Activated naive CD4-positive, alpha-beta T cell treated with anti-CD3 and anti-CD28 coated beads, Interleukin-2, amount 50 U/mL, for 72 hours (primary cell): ENCODE results near the gene NAGA. TPM values are rescaled to one million over a fixed set of nuclear protein-coding genes. Genes with fewer than 3 reads are reported as not detected.
"Not testable (repeated sequence)": the region's sequence is repeated elsewhere in the genome, so short reads cannot be mapped to it uniquely, and the experiment has no call there.

Source experiments
- ATAC-seq, 2 donors: fragments of 150-1000 bp; cut with Tn5 transposase; 2 replicates each; pipeline ENCODE4 v1.10.0; 2021; ENCODE audit warnings: mild to moderate bottlenecking in 2 of 2, moderate library complexity in 2 of 2
- DNase-seq, 2 donors: peaks; one replicate each; pipeline ENCODE4 v3.0.0; 2021 to 2022; ENCODE audit warnings: low spot score in 2 of 2
- H3K27ac Mint-ChIP-seq, 2 donors: one replicate each; pipeline ENCODE4 v1.8.0; 2022; ENCODE audit warnings: mild to moderate bottlenecking in 2 of 2, mixed read lengths in 2 of 2
- H3K36me3 Mint-ChIP-seq, 2 donors: one replicate each; pipeline ENCODE4 v1.8.0; 2022; ENCODE audit warnings: mixed read lengths in 2 of 2
- H3K9me3 Mint-ChIP-seq, 2 donors: one replicate each; pipeline ENCODE4 v1.8.0; 2022; ENCODE audit warnings: mixed read lengths in 2 of 2
- total RNA-seq, 2 donors: library from RNA; stranded (reverse); gene quantifications; one replicate each; pipeline ENCODE4 v1.2.3, GENCODE V29; 2022

NAGA gene
- 10 to 100 TPM; 26.3 to 32.3 TPM for total RNA-seq

DNA sequence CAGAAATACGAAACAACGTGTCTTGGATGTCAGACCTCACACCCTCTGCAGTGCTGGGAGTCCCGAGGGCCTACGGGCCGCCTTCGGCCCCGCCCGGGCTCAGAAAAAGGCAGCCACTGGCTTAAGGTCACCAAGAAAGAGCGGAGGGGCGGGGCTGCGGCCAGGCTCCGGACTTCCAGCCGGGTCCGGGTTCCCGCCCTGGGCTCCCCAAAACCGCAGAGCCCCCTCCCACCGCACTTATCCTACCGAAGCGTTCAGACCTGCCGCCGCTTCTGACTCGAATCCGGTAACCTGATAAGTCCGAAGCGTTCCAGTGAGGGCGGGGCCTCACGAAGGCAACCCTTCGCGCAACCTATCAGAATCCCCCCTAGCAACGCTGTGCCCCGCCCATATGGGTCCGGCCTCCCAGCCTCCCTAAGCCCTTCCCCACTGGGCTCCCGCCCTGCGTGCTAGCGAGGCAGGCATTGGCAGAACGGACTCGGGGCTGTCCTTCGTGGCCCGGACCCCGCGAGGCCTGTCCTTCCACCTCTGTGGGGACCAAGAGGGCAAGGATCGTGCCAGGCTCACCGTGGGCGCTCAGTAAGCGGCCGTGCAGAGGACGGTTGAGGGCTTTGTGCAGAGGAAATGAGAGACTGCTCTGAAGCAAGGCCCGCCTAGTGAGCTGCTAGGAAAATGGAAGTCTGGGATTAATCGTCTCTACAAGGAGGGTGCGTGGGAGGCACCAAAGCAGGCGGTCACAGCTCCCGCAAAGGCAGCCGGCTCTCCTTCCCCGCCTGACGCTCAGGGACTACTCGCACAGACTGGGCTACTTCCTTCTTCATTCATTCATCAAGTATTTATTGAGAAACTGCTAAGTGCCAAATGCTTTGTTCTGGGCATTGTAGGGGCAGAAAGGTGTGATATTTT, at the start of gene NAGA:
TSS of gene NAGA (minus strand) at position 296 of the 906 bp plus-strand sequence. CDS start 515 bp downstream, outside the sequence.
- peak within 1 kb of the TSS; percentile 79 to 90 for H3K27ac Mint-ChIP-seq
- ATAC-seq (peak; percentile 93 to 98), DNase-seq (peak; percentile 93 to 95)

DNA sequence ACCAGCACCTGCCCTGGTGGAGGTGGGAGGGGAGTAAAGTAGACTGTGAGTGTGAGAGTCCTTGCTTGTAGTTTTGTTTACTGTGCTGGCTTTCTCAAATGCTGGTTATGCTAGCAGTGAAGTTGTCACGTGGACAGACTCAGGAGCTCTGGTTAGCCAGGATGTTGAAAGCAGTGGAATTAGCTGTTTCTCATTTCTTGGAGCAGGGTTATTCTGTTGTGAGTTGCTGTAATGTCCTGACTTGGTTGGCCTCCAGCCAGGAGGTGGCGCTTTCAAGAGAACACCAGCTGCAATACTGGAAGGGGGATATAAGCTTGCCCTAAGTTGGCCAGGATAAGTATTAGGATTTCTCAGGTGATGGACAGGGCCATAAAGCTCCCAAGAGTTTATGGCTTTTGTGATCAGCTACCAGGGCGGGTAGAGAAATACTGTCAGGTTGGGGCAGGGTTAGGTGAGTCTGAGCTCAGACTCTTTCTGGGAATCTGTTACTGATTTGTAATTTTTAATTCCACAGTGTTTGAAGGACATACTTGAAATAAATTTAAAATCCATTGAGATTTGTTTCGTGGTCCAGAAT, 46.3 kb upstream of the NAGA start:
- Mint-ChIP-seq H3K9me3 (peaks cover 10 to 19% of the 10 kb centered on the region in 2 donors), H3K36me3 (peaks cover 12 to 30% of the 10 kb centered on the region in 2 donors), H3K27ac (no peak overlapping the region)
- no peak for DNase-seq
- ATAC-seq, result no peak

More for the DNA sequence above, at the start of gene NAGA:
- Mint-ChIP-seq H3K9me3 (no peaks in the 10 kb centered on the region), H3K36me3 (peaks cover 7 to 11% of the 10 kb centered on the region in 2 donors)

DNA sequence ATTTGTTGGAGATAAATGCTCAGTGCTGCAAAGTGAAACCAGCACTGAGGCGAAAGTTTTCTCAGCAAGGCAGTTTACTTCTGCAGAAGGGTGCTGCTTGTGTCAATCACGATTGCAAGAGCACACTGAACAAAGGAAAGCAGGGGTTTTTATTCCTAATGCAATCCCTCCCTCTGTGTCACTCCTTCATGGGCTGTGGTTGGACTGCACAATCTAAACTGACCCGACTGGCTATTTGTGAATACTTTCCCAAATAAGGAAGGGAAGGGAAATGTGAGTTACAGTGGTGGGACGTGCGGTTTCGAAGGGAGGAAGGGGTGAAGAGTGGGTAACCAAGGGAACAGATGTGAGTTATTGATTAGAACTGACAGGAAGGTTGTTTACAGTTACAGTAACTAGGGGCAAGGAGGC, 44.8 kb upstream of the NAGA start:
- Mint-ChIP-seq H3K36me3 (peaks cover 12 to 28% of the 10 kb centered on the region in 2 donors), H3K9me3 (peaks cover 10 to 17% of the 10 kb centered on the region in 2 donors)
- H3K27ac Mint-ChIP-seq, ATAC-seq, DNase-seq: not testable (repeated sequence)

DNA sequence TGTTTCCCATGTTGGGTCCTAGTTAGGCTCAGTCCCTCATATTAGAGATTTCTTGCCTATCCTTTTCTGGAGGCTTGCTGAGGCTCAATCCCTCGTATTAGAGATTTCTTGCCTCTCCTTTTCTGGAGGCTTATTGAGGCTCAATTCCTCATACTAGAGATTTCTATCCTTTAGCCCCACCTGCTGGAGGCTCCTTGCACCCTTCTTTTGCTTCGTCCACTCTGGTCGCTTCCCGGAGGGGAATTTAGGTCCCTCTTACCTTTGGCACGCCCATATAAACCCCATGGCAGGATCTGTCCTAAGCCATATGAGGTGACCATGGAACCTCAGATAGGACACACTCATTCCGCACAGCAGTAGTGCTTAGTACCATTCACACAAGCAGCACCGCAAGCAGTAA, 44.1 kb upstream of the NAGA start:
- Mint-ChIP-seq H3K27ac (no peak overlapping the region), H3K36me3 (peaks cover 12 to 28% of the 10 kb centered on the region in 2 donors), H3K9me3 (peaks cover 10 to 17% of the 10 kb centered on the region in 2 donors)
- no peak for DNase-seq
- ATAC-seq, result no peak

DNA sequence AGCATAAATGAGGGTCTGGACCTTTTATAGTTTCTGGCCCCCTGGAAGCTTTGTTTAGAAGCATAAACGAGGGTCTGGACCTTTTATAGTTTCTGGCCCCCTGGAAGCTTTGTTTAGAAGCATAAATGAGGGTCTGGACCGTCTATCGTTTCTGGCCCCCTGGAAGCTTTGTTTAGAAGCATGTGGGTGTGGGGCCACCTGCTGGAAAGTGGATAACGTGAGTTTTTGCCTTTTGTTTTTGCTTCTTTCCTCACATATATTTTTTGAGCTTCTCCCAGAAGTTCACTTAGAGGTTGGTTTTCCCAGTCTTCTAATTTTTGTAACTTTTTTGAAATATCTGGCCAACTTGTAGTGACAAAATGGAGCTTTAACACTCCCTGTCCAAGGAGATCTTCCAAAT, 42.2 kb upstream of the NAGA start:
- H3K36me3 Mint-ChIP-seq, result peaks cover 12 to 28% of the 10 kb centered on the region in 2 donors
- not testable (repeated sequence) for ATAC-seq, DNase-seq, H3K27ac Mint-ChIP-seq
- peaks cover 10 to 17% of the 10 kb centered on the region in 2 donors for H3K9me3 Mint-ChIP-seq

- peaks cover 10 to 14% of the 10 kb centered on the region in 2 donors for H3K9me3 Mint-ChIP-seq
- no peak for ATAC-seq
- H3K36me3 Mint-ChIP-seq, result peaks cover 12 to 23% of the 10 kb centered on the region in 2 donors
- no peak overlapping the region for H3K27ac Mint-ChIP-seq
- DNase-seq, result no peak
Observed at GRCh38 chr22:42111798-42112197, 41.2 kb upstream of the NAGA start.

DNA sequence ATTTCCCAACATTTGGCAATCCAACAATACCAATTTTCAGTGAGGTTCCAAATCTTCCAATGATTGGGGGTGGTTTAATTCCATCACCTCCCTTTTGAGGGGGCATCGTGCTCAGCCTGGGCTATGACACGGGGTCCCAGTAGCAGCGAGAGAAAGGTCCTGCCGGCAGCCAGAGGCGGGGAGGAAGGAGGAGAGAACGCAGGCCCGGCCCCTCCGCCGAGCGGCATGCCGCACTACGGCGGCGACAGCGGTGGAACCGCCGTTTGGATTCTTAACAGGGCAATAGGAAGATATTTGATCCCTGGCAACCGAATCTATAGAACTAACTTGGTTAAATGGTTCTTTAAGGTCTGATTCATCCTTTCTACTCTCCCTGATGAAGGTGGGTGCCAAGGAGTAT, 38.2 kb upstream of the NAGA start:
- ATAC-seq, result no peak
- H3K36me3 Mint-ChIP-seq, result peaks cover 13 to 18% of the 10 kb centered on the region in 2 donors
- no peak overlapping the region for H3K27ac Mint-ChIP-seq
- H3K9me3 Mint-ChIP-seq, result peaks cover 8 to 13% of the 10 kb centered on the region in 2 donors
- no peak for DNase-seq

DNA sequence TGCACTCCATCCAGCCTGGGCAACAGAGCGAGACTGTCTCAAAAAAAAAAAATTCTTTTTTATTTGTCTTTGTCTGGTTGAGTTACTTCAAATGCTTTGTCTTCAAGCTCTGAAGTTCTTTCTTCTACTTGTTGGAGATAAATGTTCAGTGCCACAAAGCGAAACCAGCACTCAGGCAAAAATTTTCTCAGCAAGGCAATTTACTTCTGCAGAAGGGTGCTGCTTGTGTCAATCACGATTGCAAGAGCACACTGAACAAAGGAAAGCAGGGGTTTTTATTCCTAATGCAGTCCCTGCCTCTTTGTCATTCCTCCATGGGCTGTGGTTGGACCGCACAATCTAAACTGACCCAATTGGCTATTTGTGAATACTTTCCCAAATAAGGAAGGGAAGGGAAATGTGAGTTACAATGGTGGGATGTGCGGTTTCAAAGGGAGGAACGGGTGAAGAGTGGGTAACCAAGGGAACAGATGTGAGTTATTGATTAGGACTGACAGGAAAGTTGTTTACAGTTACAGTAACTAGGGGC, 33.8 kb upstream of the NAGA start:
- not testable (repeated sequence) for ATAC-seq, DNase-seq, H3K27ac Mint-ChIP-seq
- Mint-ChIP-seq H3K9me3 (peaks cover 8 to 16% of the 10 kb centered on the region in 2 donors), H3K36me3 (peaks cover 17 to 49% of the 10 kb centered on the region in 2 donors)

GRCh38 chr22:42101199-42101598, 30.6 kb upstream of the NAGA start:
- ATAC-seq, result no peak
- Mint-ChIP-seq H3K27ac (no peak overlapping the region), H3K36me3 (peaks cover 21 to 53% of the 10 kb centered on the region in 2 donors), H3K9me3 (peaks cover 8 to 19% of the 10 kb centered on the region in 2 donors)
- no peak for DNase-seq

DNA sequence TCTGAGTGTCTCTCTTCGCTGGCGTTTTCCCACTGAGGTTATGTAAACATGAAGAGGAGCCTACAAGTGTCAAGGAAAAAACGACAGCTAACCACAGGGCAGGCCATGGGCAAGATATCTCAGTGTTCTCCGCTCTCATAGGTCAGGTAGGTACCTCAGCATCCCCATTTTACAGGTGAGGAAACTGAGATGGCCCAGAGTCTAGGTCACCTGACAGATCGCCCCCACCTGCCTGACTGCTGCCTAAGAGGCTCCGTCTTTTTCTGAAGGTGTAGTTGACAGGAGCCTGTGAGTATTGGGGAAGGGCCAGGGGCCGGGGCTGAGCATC, 20.8 kb upstream of the NAGA start:
- Mint-ChIP-seq H3K27ac (peak overlapping the region; percentile 74 to 100), H3K9me3 (no peaks in the 10 kb centered on the region), H3K36me3 (peaks cover 20 to 28% of the 10 kb centered on the region in 2 donors)
- DNase-seq (no peak), ATAC-seq (no peak)

GRCh38 chr22:42090596-42091454, 20.2 kb upstream of the NAGA start, which contains the start of gene NDUFA6:
Gene NDUFA6, minus strand, starts transcription at chr22:42090772. Its CDS starts 28 bp downstream, at chr22:42090744.
- no peaks in the 10 kb centered on the region for H3K9me3 Mint-ChIP-seq
- peaks cover 20 to 32% of the 10 kb centered on the region in 2 donors for H3K36me3 Mint-ChIP-seq
- peak; percentile 93 to 97 for ATAC-seq
- DNase-seq, result peak; percentile 96 to 100
- peak within 1 kb of the TSS; percentile 99 to 100 for H3K27ac Mint-ChIP-seq

DNA sequence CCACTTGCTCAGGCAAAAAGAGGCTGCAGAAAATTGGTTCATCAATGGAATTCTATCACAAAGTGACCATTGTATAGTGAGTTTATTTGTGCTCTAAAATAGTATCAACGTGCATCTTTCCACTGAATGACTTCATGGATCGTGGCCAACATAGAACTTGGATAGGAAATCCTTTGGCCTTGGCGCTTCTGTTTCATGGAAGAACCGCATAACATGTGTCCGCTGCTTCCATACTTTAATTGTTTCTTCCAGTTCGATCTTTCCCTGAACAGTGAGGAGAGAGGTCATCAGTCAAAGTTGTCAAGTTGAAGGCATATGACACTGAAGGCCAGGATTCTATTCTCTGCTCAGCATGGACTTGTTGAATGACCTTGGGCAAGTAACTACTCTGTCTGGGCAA, 15.4 kb upstream of the NAGA start:
- no peak for DNase-seq
- ATAC-seq, result no peak
- H3K36me3 Mint-ChIP-seq, result peaks cover 26 to 47% of the 10 kb centered on the region in 2 donors
- no peak overlapping the region for H3K27ac Mint-ChIP-seq
- no peaks in the 10 kb centered on the region for H3K9me3 Mint-ChIP-seq

DNA sequence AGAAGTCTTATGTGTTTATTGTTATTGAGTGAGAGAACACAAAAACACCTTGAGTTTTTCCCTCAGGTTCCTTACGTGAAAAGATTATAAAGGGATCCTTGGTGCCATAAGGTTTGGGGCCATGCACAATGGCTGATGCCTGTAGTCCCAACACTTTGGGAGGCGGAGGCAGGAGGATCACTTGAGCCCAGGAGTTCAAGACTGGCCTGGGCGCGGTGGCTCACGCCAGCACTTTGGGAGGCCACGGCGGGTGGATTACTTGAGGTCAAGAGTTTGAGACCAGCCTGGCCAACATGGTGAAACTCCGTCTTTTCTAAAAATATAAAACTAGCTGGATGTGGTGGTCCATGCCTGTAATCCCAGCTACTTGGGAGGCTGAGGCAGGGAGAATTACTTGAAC, 14.3 kb upstream of the NAGA start:
- Mint-ChIP-seq H3K27ac (no peak overlapping the region), H3K9me3 (no peaks in the 10 kb centered on the region), H3K36me3 (peaks cover 23 to 39% of the 10 kb centered on the region in 2 donors)
- no peak for DNase-seq
- no peak for ATAC-seq

- DNase-seq (no peak), ATAC-seq (no peak)
- no peaks in the 10 kb centered on the region for H3K9me3 Mint-ChIP-seq
- H3K27ac Mint-ChIP-seq, result peak overlapping the region in 1 of 2 donors; percentile 23
- peaks cover 13 to 25% of the 10 kb centered on the region in 2 donors for H3K36me3 Mint-ChIP-seq
Observed at GRCh38 chr22:42083119-42083518, 12.5 kb upstream of the NAGA start.

- DNase-seq, result no peak
- ATAC-seq, result no peak
- Mint-ChIP-seq H3K36me3 (peaks cover 13 to 21% of the 10 kb centered on the region in 2 donors), H3K27ac (peak overlapping the region; percentile 98 to 99), H3K9me3 (no peaks in the 10 kb centered on the region)
Observed at GRCh38 chr22:42080287-42080686, 9.7 kb upstream of the NAGA start.
